Keratinocyte (primary cell): Measurements from ENCODE around the gene SMPD3.

Experiments
- CTCF ChIP-seq, 3 experiments: IDR thresholded peaks in 1 of 3; conservative IDR thresholded peaks in 1 of 3; optimal IDR thresholded peaks in 1 of 3; 2 replicates in 2 of 3; 3 replicates in 1 of 3; pipeline versions ENCODE3 to v1.5.1; 2011; ENCODE audit warnings: low read length in 3 of 3, mild to moderate bottlenecking in 3 of 3, moderate library complexity in 2 of 3, control low read depth in 1 of 3, inconsistent platforms in 1 of 3; ENCODE audit not compliant: insufficient read depth in 2 of 3; ENCODE audit errors: extremely low read depth in 1 of 3
- EZH2 ChIP-seq: IDR thresholded peaks from one replicate; pipeline ENCODE4 v1.6.1; 2012; ENCODE audit warnings: inconsistent platforms, mild to moderate bottlenecking, low read length, moderate library complexity

- TF ChIP-seq CTCF (optimal IDR thresholded peaks at IDR 0.05 in 1 of 3, IDR thresholded peaks at IDR 0.05 in 1 of 3, conservative IDR thresholded peaks at IDR 0.05 in 1 of 3; ENCODE audit: extremely low read depth in 1 of 3, insufficient read depth in 2 of 3, low read length in 3 of 3) (no peak), EZH2 (no peak)
Observed at GRCh38 chr16:68395815-68396214, 52.5 kb downstream of the SMPD3 start.
